Measurements from ENCODE around the gene JAK1.

JAK1 gene

DNA sequence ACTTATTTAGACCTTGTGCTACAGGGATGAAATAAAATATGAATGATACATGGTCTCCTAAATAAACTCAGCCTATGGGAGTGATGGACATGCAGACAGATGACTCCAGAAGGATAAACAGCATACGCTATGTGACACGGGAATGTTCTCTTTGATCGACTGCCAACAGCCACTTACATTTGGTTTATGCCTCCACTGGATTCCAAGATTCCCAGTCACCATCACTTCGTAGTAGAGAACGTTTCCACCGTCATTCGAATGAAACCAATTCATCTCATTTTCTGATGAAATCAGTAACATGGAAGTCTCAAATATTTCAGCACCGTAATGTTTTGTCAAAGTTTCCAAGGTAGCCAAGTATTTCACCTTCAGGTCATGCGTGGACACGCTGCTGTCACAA is 99.7 kb downstream of the JAK1 start:
- no peak for DNase-seq (ENCODE audit: low spot score)

DNA sequence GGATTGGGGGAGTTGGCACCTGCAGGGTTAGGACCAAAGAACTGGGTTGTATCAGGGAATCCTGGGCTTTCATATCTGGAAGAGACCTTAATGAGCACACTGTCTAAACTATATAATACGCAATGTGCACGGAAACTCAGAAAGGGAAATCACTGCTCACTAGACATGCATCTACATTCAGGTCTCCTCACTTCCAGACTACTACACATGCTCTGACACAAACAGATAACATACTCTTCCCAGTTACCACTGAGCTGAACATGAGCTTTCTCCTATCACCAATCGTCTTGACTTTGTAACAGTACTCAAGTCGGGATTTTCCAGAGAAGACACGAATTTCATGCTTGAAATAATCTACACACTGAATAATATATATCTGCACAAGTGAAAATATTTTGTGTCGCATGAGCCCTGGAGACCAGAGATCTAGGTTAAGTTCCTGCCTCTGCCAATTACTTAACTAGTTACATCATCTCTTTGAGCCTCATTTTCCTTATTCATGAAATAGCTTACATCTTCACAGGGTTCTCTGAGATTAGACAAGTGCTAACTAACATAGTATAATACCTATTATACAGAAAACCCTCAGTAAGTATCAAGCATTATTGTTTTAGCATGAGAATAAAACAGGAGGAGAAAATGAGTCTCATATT is 101.1 kb downstream of the JAK1 start:
- no peak for DNase-seq (ENCODE audit: low spot score)

DNA sequence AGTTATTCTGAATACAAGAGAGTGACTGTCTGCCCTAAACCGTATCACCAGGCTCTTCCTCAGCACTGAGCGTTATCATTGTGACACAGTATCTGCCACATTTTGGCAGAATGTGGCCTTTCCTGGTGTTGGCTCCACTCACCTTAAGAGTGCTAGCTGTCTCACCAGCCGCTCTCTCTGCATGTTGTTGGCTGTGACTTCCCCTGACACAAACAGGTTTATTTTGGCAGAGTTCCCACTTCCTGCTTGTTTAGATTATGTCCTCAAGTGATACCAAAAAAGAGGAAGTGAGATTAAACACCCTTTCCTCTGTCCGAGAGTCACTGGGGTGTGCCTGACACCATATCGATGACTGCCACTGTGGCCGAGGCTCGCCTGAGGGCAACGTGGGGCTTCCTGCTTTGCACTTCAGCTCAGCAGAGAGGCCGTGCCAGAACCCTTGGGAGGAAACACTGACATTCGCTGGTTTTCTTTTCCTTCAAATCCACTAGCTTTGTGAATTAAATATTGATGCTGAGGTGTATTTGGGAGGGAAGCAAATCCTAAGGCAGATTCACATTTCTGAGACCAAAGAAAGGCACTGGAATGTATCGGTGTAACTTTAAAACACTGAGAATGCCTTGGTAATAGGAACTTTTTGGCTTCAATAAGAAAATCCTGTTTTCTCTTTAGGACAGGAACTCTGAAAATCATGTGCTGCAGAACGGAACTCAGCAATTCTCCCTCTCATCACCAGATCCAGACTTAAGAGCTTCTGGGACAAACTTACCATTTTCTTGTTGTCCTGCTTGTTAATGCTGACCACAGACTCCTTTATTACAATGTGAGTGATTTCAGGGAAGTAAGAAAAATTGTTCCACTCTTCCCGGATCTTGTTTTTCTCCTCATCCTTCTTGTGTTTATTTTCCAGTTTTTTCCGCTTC is 102.1 kb downstream of the JAK1 start:
- DNase-seq (ENCODE audit: low spot score): peak; percentile 76

DNA sequence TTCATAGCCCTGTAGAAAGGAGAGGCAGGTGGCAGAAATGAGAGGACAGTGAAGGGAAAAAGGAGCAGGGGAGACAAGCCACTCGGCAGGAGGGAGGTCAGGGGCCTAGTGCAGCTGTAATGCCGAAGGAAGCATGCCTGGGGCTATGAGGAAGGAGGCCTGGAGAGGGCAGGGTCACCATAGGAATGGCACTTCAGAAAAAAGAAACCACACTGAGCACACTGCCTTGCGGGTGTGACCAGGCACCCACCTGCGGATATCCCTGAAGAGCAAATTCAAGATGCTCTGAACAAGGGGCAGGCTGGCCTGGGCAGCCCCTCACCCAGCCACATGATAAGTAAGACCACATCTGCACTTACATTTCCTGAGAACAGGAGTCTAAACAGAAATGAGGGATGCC is 104.7 kb downstream of the JAK1 start:
- DNase-seq (ENCODE audit: low spot score): no peak

DNA sequence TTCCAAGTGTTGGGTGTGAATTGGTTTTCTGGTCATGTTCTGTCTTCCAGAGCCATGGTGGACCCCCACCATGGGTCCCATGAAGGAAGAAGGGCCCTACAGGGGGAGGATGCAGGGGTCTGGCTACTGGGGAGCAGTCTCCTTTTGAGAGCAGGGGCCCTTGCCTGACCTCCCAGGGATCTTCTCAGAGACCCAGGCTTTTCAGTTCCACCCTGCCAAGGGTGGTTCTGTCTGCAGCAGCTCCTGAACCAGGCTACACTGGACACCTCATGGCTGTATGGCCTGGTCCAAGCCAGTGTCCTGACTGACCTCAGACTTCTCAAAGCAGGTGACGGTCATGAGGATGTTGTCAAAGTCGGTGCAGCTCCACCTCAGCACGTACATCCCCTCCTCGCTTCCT is 109.0 kb downstream of the JAK1 start:
- no peak for DNase-seq (ENCODE audit: low spot score)

DNA sequence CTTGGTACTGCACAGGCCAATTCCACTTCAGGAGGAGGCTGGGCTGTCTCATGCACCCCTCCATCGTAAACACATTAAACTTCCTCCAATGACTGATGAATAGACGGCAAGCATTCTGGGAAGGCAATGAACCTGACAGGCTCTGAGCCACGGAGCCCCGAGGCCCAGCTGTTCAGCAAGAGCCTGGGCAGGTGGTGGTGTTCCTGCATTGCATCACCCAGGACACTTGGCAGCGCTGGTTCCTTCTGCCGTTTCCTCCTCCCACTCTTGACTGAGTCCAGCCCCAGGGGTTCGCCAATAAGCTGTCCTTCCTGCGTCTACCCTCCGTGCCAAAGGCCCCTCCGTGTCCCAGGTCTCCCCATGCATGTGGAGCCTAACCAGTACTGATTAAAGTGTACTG is 109.8 kb downstream of the JAK1 start:
- no peak for DNase-seq (ENCODE audit: low spot score)

DNA sequence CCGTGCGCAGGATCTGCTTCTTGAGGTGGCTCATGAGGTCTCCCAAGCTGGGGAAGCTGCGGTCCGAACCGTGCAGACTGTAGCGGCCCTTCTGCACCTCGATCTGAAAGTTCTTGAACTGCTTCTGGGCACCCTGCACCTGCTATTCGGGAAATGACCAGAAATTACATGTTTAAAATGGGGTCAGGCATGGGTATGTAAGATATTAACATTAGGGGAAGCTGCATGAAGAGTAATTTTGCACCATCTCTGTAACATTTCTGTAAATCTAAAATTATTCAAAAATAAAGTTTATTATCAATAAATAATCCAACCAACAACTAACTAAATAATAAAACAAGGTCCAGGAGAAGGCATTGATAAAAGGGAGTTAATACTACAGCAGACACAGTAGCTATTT is 110.8 kb downstream of the JAK1 start:
- DNase-seq (ENCODE audit: low spot score): no peak

DNA sequence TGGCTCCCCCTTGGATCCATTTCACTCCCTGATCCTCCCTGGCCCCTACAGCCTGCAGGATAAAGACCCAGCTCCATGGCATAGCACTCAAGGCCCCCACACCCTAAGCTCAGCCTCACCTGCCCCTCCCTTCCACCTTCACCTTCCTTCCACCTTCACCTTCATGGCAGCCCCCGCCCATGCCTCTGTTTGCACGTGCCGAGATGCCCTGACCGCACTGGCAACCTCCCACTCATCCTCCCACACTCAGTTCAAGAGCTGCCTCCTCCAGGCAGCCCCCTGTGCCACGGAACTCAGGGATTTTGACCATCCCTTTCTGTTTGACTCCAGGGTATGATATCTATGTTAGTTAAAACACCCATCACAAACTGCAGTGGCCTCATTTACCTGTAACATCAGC is 111.7 kb downstream of the JAK1 start:
- DNase-seq (ENCODE audit: low spot score): no peak

DNA sequence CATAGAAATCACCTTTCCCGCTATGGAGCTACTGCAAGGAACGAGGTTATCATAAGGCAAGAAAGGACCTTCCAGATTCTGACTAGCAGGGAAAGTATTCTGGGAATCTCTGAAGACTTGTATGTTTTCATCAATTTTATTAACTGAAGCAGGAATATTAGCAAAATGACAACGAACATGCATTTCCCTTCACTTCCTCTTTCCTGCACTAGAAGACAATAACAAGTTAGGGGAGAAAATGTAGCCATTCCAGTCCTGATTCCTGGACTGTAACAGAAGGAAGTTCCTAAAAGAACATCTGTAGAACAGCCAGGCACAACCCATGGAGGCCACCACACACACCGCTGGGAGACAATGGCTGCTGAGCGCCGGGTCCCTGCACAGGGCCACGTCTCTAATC is 114.7 kb downstream of the JAK1 start:
- DNase-seq (ENCODE audit: low spot score): no peak

DNA sequence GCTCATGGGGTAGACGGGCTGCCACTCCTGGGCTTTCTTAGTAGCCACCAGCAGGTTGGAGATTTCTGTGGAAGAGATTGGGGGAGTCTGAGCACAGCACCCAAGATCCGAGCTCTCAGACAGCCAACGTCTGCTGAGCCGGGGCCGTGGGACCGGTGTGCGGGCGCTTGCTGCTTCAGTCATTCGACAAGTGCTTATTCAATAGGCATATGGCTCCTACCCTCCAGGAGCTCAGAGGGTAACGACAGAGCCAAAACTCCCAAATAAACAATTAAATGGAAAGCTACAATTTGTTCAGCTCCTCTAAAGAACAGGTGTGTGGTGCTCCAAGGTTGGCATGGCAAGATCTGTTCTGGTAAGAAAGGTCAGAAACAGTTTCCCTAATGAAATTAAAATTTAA is 115.5 kb downstream of the JAK1 start:
- no peak for DNase-seq (ENCODE audit: low spot score)

DNA sequence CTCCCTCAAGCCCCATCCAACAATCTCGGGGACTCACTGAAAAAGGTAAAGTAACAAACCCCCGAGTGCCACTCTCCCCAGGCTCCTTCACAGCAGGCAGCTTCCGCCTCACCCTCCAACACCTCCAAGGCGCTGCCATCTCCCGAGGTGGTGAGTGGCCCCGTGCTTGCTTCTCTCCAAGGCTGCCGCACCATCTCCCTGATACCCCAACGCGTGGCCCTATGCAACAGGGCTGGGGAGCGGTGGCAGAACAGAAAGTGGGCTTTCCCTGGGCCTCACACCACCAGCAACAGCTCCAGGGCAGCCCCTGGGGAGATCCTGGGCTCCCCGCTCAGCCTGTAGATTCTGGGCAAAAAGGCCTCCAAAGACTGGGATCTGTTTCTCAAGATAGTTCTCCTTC is 116.4 kb downstream of the JAK1 start:
- DNase-seq (ENCODE audit: low spot score): no peak

DNA sequence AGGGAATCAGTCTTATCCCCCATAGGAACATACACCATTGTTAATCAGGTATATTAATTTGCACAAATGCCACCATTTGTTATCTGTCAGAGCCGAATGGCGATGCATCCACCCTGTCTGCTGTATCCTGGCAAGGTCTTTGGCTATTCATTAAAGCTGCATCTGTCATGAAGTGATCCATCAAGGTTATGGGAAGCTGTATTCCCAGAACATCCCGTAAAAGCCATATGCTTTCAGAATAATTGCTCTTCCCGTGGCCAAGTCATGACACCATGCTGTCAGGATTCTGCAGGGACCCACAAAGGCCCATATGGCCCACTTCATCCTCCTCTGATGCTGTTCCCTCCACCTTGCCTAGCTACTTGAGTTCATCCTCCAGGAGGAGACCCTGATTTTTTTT is 117.5 kb downstream of the JAK1 start:
- no peak for DNase-seq (ENCODE audit: low spot score)

DNA sequence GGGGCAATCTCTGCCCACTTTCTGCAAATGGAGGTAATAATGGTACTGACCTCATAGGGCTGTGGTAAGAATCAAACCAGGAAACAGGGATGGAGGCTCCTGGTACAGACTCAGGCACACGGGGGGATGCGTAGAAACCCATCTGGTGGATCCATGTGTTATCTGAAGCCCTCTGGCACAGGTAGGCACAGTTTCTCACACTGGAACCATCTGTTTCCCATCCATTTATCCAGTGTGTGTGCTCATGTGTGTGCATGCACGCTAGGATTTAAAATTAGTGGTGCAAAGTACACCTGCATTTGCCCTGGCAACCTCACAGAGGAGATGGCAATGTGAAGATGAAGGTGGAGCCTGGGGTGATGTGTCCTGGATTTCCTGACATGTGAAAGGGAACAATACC is 118.2 kb downstream of the JAK1 start:
- no peak for DNase-seq (ENCODE audit: low spot score)

DNA sequence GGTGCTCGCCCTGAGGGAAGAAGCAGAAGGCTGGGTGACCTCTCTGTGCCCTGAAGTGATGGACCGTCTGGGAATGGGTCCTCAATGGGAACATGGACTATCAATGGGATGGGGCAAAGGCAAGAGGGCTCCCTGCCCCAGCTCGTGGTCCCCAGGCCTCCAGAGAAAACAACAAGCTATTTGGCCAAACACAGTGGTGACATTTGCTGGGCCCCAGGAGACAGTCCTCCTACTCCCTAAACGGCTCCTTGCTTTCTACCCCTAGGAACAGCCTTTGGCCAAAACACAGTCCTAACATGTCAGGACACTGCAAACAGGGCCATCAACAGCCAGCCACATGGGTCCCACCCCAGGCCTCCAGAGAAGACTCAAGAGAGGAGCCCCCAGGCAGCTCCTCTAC is 118.7 kb downstream of the JAK1 start:
- no peak for DNase-seq (ENCODE audit: low spot score)

DNA sequence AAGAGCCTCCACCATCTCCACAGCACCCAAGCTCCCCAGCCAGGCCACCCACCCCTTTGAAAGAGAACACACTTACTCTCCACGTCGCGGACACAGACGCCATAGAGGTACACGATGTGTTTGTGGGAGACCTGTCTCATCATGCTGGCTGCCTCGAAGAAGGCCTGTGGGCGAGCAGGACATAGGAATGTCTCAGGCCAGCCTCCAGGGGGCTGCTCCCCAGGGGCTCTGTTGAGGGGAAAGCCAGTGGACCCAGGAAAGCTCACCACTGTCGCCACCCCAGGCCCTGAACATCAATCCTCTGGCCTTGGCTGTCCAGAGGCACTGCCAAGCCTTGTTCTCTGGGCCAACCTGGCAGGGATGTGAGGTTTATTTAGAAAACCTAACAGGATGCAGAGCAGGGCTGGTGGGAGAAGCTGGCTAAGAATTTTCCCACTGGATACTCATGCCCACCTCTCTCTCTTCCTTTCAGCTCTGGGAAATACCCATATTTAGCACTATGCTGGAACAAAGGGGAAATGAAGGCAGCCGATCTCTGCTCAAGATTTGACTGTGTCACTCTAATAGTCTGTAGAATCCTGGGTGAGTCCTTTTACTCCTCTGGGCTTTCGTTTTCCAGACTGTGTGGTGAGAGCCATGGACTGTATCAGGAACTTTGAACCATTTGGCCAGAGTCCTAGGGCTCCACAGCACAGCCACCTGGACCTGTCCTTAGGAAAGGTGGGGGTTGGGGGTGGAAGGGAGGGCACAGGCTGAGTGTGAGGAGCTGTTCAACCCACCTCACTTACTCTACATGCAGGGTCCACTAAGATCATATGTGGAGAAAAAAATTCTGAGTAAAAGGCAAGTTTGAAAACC is 119.5 kb downstream of the JAK1 start:
- DNase-seq (ENCODE audit: low spot score): no peak

DNA sequence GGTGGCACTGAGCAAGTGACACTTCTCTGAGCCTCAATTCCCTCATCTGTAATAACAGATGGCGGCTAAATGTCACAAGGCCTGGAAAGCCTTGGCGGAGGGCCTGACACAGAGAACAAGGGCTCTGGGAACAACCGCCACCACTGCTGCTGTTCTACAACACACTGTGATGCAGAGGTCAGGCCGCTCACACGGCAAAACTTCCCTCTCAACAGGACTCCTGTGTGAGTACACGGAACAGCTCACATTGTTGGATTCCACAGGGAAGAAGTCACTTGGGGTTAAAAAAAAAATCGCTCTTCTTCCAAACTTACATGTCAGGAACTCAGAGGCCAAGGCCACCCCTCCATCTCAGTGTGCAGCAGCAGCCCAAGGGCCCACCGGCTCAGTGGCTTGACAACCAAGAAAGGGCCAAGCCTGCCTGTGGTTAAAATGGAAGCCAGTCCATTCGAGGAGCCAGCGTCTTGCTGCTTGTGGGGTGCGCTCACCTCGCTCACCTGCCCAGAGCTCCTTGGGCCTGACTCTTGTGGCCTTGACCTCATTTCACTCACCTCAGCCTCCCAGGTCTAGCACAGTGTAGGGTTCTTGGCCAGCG is 120.4 kb downstream of the JAK1 start:
- DNase-seq (ENCODE audit: low spot score): no peak

DNA sequence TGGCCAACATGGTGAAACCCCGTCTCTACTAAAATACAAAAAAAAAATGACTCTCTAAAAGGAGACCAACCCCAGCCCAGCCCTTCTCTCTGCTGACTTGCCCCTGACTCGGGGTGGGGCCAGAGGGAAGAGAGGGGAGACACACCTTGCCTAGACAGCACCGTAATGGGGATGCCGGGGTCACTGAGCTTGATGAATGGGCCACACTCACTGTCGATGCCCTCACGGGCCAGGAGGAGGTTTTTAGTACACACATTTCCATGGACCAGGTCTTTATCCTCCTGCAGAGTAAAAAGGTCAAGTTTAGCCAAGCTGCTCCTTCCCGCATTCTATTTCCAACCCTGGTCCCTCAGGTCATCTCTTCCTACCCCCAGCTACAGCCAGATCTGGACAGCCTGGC is 121.7 kb downstream of the JAK1 start:
- DNase-seq (ENCODE audit: low spot score): no peak

DNA sequence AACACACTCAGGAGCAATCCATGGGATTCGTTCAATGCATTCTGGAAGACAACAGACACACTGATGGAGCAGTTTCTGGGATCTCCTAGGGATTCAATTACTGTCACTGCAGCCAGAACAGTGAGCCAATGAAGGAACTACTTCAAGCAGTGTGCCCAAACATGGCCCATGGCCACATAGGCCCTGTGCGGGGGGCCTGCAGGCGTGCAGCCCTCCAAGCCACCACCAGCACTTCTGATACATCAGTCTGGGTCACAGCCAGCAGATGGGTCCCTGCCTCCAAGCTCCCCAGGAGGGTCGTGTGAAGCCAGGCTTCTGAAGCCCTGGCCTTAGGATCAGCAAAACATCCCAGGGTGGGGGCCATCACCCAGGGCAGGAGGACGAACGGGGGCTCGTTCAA is 122.2 kb downstream of the JAK1 start:
- DNase-seq (ENCODE audit: low spot score): no peak

DNA sequence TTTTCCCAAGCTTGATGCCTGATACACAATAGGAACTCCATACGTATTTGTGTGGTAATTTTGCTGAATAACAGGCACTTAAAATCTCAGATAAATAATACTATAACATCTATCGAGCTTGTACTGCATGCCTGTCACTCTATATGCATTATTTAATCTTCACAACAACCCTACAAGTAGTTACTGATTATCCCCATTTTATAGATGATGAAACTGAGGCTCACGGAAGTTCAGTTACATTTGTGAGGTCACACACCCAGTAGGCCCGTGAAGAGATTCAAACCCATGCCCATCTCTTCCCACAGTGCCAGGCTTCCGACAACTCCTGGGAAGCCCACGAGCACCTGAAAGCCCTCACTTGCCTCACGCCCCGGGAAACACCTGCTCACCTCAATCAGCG is 122.7 kb downstream of the JAK1 start:
- DNase-seq (ENCODE audit: low spot score): no peak

DNA sequence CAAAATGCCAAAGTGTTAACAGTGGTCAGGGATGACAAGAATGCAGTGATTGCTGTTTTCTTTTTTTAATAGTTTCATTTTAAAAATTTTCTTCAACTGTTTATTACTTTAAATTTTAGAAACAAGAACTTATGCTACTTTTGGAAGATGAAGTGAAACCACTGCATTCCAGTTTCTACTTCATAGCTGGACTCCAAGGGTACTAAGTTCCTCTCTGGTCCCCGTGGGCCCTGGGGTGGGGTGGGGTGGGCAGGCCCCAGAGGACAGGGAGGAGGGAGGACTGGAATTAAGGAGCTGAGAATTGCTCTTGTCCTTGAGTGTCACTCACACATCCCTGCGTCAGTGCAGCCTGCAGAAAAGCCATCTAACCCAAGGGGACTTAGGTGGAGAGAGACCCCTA is 124.1 kb downstream of the JAK1 start:
- DNase-seq (ENCODE audit: low spot score): no peak

DNA sequence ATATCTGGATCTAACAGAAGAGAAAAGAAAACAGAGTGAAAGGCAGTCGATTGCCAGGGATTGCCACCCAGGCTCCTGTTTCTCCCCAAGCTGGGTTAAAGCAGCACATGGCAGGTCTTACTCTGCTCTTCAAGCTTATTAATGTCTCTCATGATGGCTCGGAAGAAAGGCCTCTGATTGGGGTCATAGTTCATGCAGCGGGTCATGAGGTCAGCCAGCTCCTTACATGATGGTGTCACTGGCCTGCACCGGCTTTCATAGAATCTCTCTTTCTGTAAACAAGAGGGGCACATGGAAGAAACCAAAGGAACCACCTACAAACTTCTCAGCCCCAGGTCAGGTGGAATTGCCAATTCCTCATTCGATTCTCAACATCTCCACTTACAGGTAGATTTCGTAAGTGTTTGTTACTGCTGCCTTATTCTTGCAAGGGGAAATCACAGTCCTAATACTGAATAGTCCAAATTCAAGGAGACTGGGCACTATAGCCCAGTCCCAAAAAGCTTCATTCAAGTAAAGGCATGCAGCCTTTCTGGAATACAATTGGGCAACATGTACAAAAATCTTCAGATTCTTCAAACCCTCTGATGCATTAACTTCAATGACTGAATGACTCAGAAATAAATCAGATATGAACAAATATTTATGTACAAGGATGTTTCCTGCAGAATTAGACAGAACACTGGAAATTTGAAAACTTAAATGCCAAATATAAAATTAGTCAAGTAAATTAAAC is 124.9 kb downstream of the JAK1 start:
- DNase-seq (ENCODE audit: low spot score): no peak

Measured in CD4-positive, alpha-beta T cell treated with Interleukin-15 for 4 hours (primary cell).